Breast epithelium (tissue), 4 donors: ENCODE measurements around the gene TGIF1. TPM values are rescaled to one million over a fixed set of nuclear protein-coding genes. Genes with fewer than 3 reads are reported as not detected.

Experiments used
- DNase-seq, 2 donors: peaks; one replicate each; pipeline ENCODE4 v3.0.0-alpha.2; 2019; ENCODE audit warnings: low spot score in 2 of 2
- H3K27ac ChIP-seq, 2 donors: fragments of 200-600 bp; sonication (generic) in 1 of 2; one replicate each; pipeline ENCODE4 v1.5.1; 2016 to 2019; ENCODE audit warnings: mild to moderate bottlenecking in 1 of 2
- H3K27me3 ChIP-seq, 2 donors: fragments of 200-600 bp; sonication (generic) in 1 of 2; one replicate each; pipeline versions ENCODE4 v1.5.1 to v1.6.0; 2017 to 2019; ENCODE audit warnings: control low read depth in 1 of 2, mild to moderate bottlenecking in 1 of 2
- H3K36me3 ChIP-seq: fragments of 200-600 bp; one replicate; pipeline ENCODE4 v1.5.1; 2019
- H3K4me1 ChIP-seq, 2 donors: fragments of 200-600 bp; sonication (generic); one replicate each; pipeline ENCODE4 v1.5.1; 2016 to 2019; ENCODE audit warnings: control low read depth in 1 of 2
- H3K4me3 ChIP-seq, 3 donors: fragments of 200-600 bp; sonication (generic); 1 replicate in 2 of 3; 2 replicates in 1 of 3; pipeline ENCODE4 v1.5.1; 2016 to 2019; ENCODE audit warnings: mild to moderate bottlenecking in 3 of 3, moderate library complexity in 2 of 3
- H3K9me3 ChIP-seq, 2 donors: fragments of 200-600 bp; sonication (generic) in 1 of 2; one replicate each; pipeline ENCODE4 v1.5.1; 2016 to 2019; ENCODE audit warnings: control low read depth in 1 of 2
- CTCF ChIP-seq, 3 donors: fragments of 450-650 bp; IDR thresholded peaks; one replicate each; pipeline ENCODE4 v1.5.1; 2016 to 2017; ENCODE audit warnings: antibody characterized with exemption in 3 of 3, mild to moderate bottlenecking in 3 of 3, moderate library complexity in 3 of 3
- POLR2A ChIP-seq: fragments of 450-650 bp; IDR thresholded peaks from one replicate; pipeline ENCODE4 v1.6.1; 2016; ENCODE audit warnings: antibody characterized with exemption, mild to moderate bottlenecking, moderate library complexity
- POLR2AphosphoS5 ChIP-seq, 3 donors: sonication (generic); formaldehyde crosslinking; IDR thresholded peaks; one replicate each; pipeline ENCODE4 v1.6.1; 2017; ENCODE audit warnings: antibody characterized with exemption in 3 of 3
- intact Hi-C: fragments of 100-400 bp; cut with DNase I; formaldehyde crosslinking; loops from one replicate; pipeline ENCODE4 v1.15.1; 2023; ENCODE audit warnings: low total_unique reads
- total RNA-seq, 3 donors: library from RNA; depleted of rRNA; stranded (reverse); fragments of >200 nt; gene quantifications; one replicate each; pipeline ENCODE4 v1.1.0, GENCODE V29; 2016

TGIF1 gene
- total RNA-seq, 3 donors from 2014 or later: 67.7 to 161 (median 108) TPM

- no peak for DNase-seq
- TF ChIP-seq POLR2A: no peak
- TF ChIP-seq POLR2AphosphoS5 (IDR thresholded peaks at IDR 0.05): no peak
- no peak for TF ChIP-seq CTCF (IDR thresholded peaks at IDR 0.05)
- H3K27me3 ChIP-seq: no peaks in the 10 kb centered on the region
- H3K4me1 ChIP-seq: peaks cover 0 to 12% of the 10 kb centered on the region in 2 donors
- H3K4me3 ChIP-seq: no peak overlapping the region
- intact Hi-C loops: no loop called here
- peaks cover 8% of the 10 kb centered on the region for H3K36me3 ChIP-seq
- H3K9me3 ChIP-seq: no peaks in the 10 kb centered on the region
- peak overlapping the region; percentile 10 to 44 for H3K27ac ChIP-seq
Measured at GRCh38 chr18:3458952-3459853, 9.2 kb downstream of the TGIF1 start.

- Histone ChIP-seq H3K4me3 (no peak overlapping the region), H3K27ac (no peak overlapping the region), H3K27me3 (no peaks in the 10 kb centered on the region), H3K9me3 (no peaks in the 10 kb centered on the region), H3K36me3 (peaks cover 8% of the 10 kb centered on the region), H3K4me1 (peaks cover 0 to 3% of the 10 kb centered on the region in 2 donors)
- DNase-seq: no peak
- TF ChIP-seq POLR2AphosphoS5 (IDR thresholded peaks at IDR 0.05) (no peak), CTCF (IDR thresholded peaks at IDR 0.05) (no peak), POLR2A (no peak)
- intact Hi-C loops: no loop called here
Measured at GRCh38 chr18:3460823-3461398, 10.9 kb downstream of the TGIF1 start.

GRCh38 chr18:3461704-3462103 lies 11.7 kb downstream of the TGIF1 start:
- no peak overlapping the region for H3K4me3 ChIP-seq
- H3K27me3 ChIP-seq: no peaks in the 10 kb centered on the region
- H3K4me1 ChIP-seq: peaks cover 0 to 3% of the 10 kb centered on the region in 2 donors
- intact Hi-C loops: no loop called here
- TF ChIP-seq POLR2AphosphoS5 (IDR thresholded peaks at IDR 0.05): no peak
- no peak for TF ChIP-seq CTCF (IDR thresholded peaks at IDR 0.05)
- H3K9me3 ChIP-seq: no peaks in the 10 kb centered on the region
- no peak overlapping the region for H3K27ac ChIP-seq
- H3K36me3 ChIP-seq: peaks cover 8% of the 10 kb centered on the region
- no peak for DNase-seq

- no peaks in the 10 kb centered on the region for H3K27me3 ChIP-seq
- H3K36me3 ChIP-seq: peaks cover 6% of the 10 kb centered on the region
- TF ChIP-seq POLR2A (no peak), POLR2AphosphoS5 (IDR thresholded peaks at IDR 0.05) (no peak), CTCF (IDR thresholded peaks at IDR 0.05) (no peak)
- no peaks in the 10 kb centered on the region for H3K9me3 ChIP-seq
- DNase-seq: no peak
- peak overlapping the region in 1 of 2 donors; percentile 22 for H3K27ac ChIP-seq
- intact Hi-C loops: no loop called here
- H3K4me3 ChIP-seq: no peak overlapping the region
- no peaks in the 10 kb centered on the region for H3K4me1 ChIP-seq
Measured at GRCh38 chr18:3463051-3463450, 13.1 kb downstream of the TGIF1 start.

- intact Hi-C loops: no loop called here
- no peaks in the 10 kb centered on the region for H3K36me3 ChIP-seq
- DNase-seq: no peak
- no peak for TF ChIP-seq POLR2AphosphoS5 (IDR thresholded peaks at IDR 0.05)
- no peak for TF ChIP-seq CTCF (IDR thresholded peaks at IDR 0.05)
- no peak for TF ChIP-seq POLR2A
- no peaks in the 10 kb centered on the region for H3K27me3 ChIP-seq
- no peak overlapping the region for H3K4me3 ChIP-seq
- peak overlapping the region in 1 of 2 donors; percentile 27 for H3K27ac ChIP-seq
- no peaks in the 10 kb centered on the region for H3K9me3 ChIP-seq
- no peaks in the 10 kb centered on the region for H3K4me1 ChIP-seq
Measured at GRCh38 chr18:3466045-3466444, 16.1 kb downstream of the TGIF1 start.
